GM23338 (cell line): ENCODE measurements around the gene PPFIBP2.

ENCODE experiments used
- EZH2 ChIP-seq: fragments of 200-600 bp; sonication (generic); IDR thresholded peaks from one replicate; pipeline ENCODE4 v1.8.0; 2017; ENCODE audit warnings: antibody characterized with exemption, mild to moderate bottlenecking, low read depth; ENCODE audit not compliant: unreplicated experiment
- EZH2phosphoT487 ChIP-seq: fragments of 200-600 bp; sonication (generic); IDR thresholded peaks from one replicate; pipeline ENCODE4 v1.8.1; 2018; ENCODE audit warnings: antibody characterized with exemption; ENCODE audit not compliant: unreplicated experiment
- POLR2AphosphoS5 ChIP-seq: IDR thresholded peaks from 2 replicates; pipeline ENCODE4 v1.6.1; 2016; ENCODE audit warnings: antibody characterized with exemption, low read depth
- TF ChIP-seq, protein P1 (sequence below), 2 experiments: fragments of 200-600 bp in 1 of 2; sonication (generic) in 1 of 2; conservative IDR thresholded peaks; 2 replicates each; pipeline versions ENCODE4 v1.5.1 to v1.6.1; 2016 to 2017; ENCODE audit warnings: antibody characterized with exemption in 2 of 2, low read depth in 2 of 2, mild to moderate bottlenecking in 2 of 2, moderate library complexity in 1 of 2

- no peak for TF ChIP-seq POLR2AphosphoS5
- TF ChIP-seq EZH2, result no peak
- TF ChIP-seq, protein P1, sequence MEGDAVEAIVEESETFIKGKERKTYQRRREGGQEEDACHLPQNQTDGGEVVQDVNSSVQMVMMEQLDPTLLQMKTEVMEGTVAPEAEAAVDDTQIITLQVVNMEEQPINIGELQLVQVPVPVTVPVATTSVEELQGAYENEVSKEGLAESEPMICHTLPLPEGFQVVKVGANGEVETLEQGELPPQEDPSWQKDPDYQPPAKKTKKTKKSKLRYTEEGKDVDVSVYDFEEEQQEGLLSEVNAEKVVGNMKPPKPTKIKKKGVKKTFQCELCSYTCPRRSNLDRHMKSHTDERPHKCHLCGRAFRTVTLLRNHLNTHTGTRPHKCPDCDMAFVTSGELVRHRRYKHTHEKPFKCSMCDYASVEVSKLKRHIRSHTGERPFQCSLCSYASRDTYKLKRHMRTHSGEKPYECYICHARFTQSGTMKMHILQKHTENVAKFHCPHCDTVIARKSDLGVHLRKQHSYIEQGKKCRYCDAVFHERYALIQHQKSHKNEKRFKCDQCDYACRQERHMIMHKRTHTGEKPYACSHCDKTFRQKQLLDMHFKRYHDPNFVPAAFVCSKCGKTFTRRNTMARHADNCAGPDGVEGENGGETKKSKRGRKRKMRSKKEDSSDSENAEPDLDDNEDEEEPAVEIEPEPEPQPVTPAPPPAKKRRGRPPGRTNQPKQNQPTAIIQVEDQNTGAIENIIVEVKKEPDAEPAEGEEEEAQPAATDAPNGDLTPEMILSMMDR (conservative IDR thresholded peaks at IDR 0.05; ENCODE audit: low read depth in 2 of 2), result no peak
- TF ChIP-seq EZH2phosphoT487, result no peak
Observed at GRCh38 chr11:7670641-7671040, 156.8 kb downstream of the PPFIBP2 start.
